ENCODE results near the gene ARID5B. TPM values are rescaled to one million over a fixed set of nuclear protein-coding genes. Genes with fewer than 3 reads are reported as not detected.

The ARID5B gene
- polyA plus RNA-seq, 1 of the 3 experiments (the other 2 are of a cell fraction), result 10.9 TPM

DNA sequence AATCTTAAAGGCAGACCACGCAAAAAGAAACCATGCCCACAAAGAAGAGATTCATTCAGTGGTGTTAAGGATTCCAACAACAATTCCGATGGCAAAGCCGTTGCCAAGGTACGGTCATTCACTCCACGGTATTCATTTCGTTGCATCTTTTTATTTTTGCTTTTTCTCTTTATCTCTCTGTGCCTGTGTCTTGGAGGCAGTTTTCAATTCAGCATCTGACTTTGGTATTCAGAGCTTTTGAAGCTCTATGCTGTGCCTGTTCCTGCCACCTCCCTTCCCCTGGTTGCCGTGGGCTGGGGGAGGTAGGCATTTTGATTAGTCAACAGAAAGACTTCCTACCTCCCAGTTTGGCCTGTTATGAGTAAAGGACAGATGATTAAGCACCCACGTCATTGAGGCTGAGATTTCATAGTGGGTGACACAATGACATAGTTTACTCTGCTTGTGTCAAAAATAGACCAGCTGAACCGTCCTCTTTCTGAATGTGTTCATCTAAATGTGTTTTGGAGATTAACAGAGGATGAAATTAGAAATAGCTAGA lies 149.5 kb downstream of the ARID5B start:
- DNase-seq, result no peak
- no peaks in the 10 kb centered on the region for H3K27me3 ChIP-seq (ENCODE audit: insufficient read depth)
- CTCF ChIA-PET, result interaction anchor here (1.3 to 5.9 kb wide), 4 partner anchors 13 to 197 kb away, joined by 3 to 49 read pairs (median 6); no protein-coding TSS in a partner anchor
- TF ChIP-seq RAD21 (IDR thresholded peaks at IDR 0.05; ENCODE audit: low read length) (no peak), YY1 (IDR thresholded peaks at IDR 0.05; ENCODE audit: low read depth) (no peak), NRF1 (IDR thresholded peaks at IDR 0.05; ENCODE audit: low read depth, low read length) (no peak), POLR2AphosphoS5 (IDR thresholded peaks at IDR 0.05; ENCODE audit: low read depth, low read length) (peak; percentile 39; the same call in 1 of the 2 replicates), MXI1 (IDR thresholded peaks at IDR 0.05; ENCODE audit: low read depth, low read length) (no peak), RCOR1 (IDR thresholded peaks at IDR 0.05; ENCODE audit: low read length) (no peak), TAF1 (IDR thresholded peaks at IDR 0.05; ENCODE audit: borderline replicate concordance, low read depth, low read length) (peak; percentile 17; the same call in 1 of the 2 replicates), GATA2 (CRISPR knock-in tag; IDR thresholded peaks at IDR 0.05) (no peak), FOXJ3 (CRISPR knock-in tag; IDR thresholded peaks at IDR 0.05) (no peak), MEF2A (IDR thresholded peaks at IDR 0.05; ENCODE audit: borderline replicate concordance, low read depth) (peak; percentile 73), GABPA (IDR thresholded peaks at IDR 0.05; ENCODE audit: low read depth) (no peak), JUND (IDR thresholded peaks at IDR 0.05) (peak; percentile 77), EP300 (IDR thresholded peaks at IDR 0.05; ENCODE audit: borderline replicate concordance in 1 of 2, low read depth in 1 of 2, low read length in 1 of 2) (peak in 1 of 2 experiments; percentile 71; a peak in 2 of 4 replicates), TCF12 (IDR thresholded peaks at IDR 0.05) (peak; percentile 77; the same call in 1 of the 2 replicates), CHD2 (IDR thresholded peaks at IDR 0.05; ENCODE audit: low read length, partially characterized antibody) (no peak), EZH2phosphoT487 (IDR thresholded peaks at IDR 0.05; ENCODE audit: borderline replicate concordance, low read depth) (no peak), TEAD4 (IDR thresholded peaks at IDR 0.05; ENCODE audit: borderline replicate concordance, insufficient read depth) (0 out of 2 replicates have a peak, but pooled peaks have one; percentile 20), RXRA (IDR thresholded peaks at IDR 0.05; ENCODE audit: borderline replicate concordance, low read depth) (no peak; the same call in 1 of the 2 replicates), NFIC (IDR thresholded peaks at IDR 0.05; ENCODE audit: borderline replicate concordance) (0 out of 2 replicates have a peak, but pooled peaks have one; percentile 29), SMC3 (IDR thresholded peaks at IDR 0.05; ENCODE audit: low read depth, low read length) (no peak), RFX5 (IDR thresholded peaks at IDR 0.05; ENCODE audit: low read length) (no peak), SIN3A (IDR thresholded peaks at IDR 0.05; ENCODE audit: borderline replicate concordance, low read depth, low read length) (no peak)
- TF ChIP-seq, protein P1, sequence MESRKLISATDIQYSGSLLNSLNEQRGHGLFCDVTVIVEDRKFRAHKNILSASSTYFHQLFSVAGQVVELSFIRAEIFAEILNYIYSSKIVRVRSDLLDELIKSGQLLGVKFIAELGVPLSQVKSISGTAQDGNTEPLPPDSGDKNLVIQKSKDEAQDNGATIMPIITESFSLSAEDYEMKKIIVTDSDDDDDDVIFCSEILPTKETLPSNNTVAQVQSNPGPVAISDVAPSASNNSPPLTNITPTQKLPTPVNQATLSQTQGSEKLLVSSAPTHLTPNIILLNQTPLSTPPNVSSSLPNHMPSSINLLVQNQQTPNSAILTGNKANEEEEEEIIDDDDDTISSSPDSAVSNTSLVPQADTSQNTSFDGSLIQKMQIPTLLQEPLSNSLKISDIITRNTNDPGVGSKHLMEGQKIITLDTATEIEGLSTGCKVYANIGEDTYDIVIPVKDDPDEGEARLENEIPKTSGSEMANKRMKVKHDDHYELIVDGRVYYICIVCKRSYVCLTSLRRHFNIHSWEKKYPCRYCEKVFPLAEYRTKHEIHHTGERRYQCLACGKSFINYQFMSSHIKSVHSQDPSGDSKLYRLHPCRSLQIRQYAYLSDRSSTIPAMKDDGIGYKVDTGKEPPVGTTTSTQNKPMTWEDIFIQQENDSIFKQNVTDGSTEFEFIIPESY (IDR thresholded peaks at IDR 0.05; ENCODE audit: borderline replicate concordance, low read depth), result no peak
- TF ChIP-seq, protein P2, sequence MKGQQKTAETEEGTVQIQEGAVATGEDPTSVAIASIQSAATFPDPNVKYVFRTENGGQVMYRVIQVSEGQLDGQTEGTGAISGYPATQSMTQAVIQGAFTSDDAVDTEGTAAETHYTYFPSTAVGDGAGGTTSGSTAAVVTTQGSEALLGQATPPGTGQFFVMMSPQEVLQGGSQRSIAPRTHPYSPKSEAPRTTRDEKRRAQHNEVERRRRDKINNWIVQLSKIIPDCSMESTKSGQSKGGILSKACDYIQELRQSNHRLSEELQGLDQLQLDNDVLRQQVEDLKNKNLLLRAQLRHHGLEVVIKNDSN (IDR thresholded peaks at IDR 0.05; ENCODE audit: borderline replicate concordance, low read depth), result no peak
- TF ChIP-seq, protein P3, sequence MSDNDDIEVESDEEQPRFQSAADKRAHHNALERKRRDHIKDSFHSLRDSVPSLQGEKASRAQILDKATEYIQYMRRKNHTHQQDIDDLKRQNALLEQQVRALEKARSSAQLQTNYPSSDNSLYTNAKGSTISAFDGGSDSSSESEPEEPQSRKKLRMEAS (IDR thresholded peaks at IDR 0.05; ENCODE audit: low read depth), result peak; percentile 55
- TF ChIP-seq, protein P4, sequence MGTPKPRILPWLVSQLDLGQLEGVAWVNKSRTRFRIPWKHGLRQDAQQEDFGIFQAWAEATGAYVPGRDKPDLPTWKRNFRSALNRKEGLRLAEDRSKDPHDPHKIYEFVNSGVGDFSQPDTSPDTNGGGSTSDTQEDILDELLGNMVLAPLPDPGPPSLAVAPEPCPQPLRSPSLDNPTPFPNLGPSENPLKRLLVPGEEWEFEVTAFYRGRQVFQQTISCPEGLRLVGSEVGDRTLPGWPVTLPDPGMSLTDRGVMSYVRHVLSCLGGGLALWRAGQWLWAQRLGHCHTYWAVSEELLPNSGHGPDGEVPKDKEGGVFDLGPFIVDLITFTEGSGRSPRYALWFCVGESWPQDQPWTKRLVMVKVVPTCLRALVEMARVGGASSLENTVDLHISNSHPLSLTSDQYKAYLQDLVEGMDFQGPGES (IDR thresholded peaks at IDR 0.05; ENCODE audit: low read depth, low read length), result no peak
- TF ChIP-seq, protein P5, sequence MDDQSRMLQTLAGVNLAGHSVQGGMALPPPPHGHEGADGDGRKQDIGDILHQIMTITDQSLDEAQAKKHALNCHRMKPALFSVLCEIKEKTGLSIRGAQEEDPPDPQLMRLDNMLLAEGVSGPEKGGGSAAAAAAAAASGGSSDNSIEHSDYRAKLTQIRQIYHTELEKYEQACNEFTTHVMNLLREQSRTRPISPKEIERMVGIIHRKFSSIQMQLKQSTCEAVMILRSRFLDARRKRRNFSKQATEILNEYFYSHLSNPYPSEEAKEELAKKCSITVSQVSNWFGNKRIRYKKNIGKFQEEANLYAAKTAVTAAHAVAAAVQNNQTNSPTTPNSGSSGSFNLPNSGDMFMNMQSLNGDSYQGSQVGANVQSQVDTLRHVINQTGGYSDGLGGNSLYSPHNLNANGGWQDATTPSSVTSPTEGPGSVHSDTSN (IDR thresholded peaks at IDR 0.05), result peak; percentile 90
- TF ChIP-seq, protein P6, sequence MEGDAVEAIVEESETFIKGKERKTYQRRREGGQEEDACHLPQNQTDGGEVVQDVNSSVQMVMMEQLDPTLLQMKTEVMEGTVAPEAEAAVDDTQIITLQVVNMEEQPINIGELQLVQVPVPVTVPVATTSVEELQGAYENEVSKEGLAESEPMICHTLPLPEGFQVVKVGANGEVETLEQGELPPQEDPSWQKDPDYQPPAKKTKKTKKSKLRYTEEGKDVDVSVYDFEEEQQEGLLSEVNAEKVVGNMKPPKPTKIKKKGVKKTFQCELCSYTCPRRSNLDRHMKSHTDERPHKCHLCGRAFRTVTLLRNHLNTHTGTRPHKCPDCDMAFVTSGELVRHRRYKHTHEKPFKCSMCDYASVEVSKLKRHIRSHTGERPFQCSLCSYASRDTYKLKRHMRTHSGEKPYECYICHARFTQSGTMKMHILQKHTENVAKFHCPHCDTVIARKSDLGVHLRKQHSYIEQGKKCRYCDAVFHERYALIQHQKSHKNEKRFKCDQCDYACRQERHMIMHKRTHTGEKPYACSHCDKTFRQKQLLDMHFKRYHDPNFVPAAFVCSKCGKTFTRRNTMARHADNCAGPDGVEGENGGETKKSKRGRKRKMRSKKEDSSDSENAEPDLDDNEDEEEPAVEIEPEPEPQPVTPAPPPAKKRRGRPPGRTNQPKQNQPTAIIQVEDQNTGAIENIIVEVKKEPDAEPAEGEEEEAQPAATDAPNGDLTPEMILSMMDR (IDR thresholded peaks at IDR 0.05), result no peak

More for the DNA sequence above, 149.5 kb downstream of the ARID5B start:
- POLR2A ChIA-PET, result no interaction called here
- H3K36me3 ChIP-seq (replicated peaks in 1 of 2; ENCODE audit: control insufficient read depth in 1 of 2, insufficient read depth in 2 of 2, low read length in 1 of 2), result peaks cover 48 to 52% of the 10 kb centered on the region in 2 experiments
- H4K20me1 ChIP-seq (ENCODE audit: insufficient read depth), result no peaks in the 10 kb centered on the region; the same call in 1 of the 2 replicates
- peak overlapping the region; percentile 84 for H3K4me2 ChIP-seq
- 46% methylated on average over 9 of the region's 9 CpGs for WGBS (ENCODE audit: low lambda C conversion rate)
- peak overlapping the region; percentile 85 to 97; a peak in 3 of 4 replicates for H3K27ac ChIP-seq (ENCODE audit: low read depth in 2 of 2, low read length in 1 of 2)
- no peaks in the 10 kb centered on the region for H3K9me3 ChIP-seq
- no peaks in the 10 kb centered on the region for H3K9me2 ChIP-seq
- H3F3A ChIP-seq (replicated peaks; ENCODE audit: insufficient read depth), result peaks cover 19% of the 10 kb centered on the region
- peak overlapping the region; percentile 66 to 70; a peak in 3 of 4 replicates for H3K4me3 ChIP-seq (ENCODE audit: low read depth in 2 of 2, low read length in 1 of 2)
- peaks cover 93% of the 10 kb centered on the region for H3K79me2 ChIP-seq (ENCODE audit: insufficient read depth)
- peaks cover 32 to 45% of the 10 kb centered on the region in 2 experiments; a peak in 3 of 4 replicates for H3K4me1 ChIP-seq (ENCODE audit: control insufficient read depth in 1 of 2, insufficient read depth in 2 of 2, low read depth in 1 of 2, low read length in 1 of 2)
- no peak overlapping the region for H2AFZ ChIP-seq (ENCODE audit: low read depth)
- peak overlapping the region; percentile 81 for H3K9ac ChIP-seq
